OCI-LY7 (cell line): ENCODE measurements around the gene REST.

Experiments used
- CTCF ChIP-seq: fragments of 200-600 bp; sonication (generic); conservative IDR thresholded peaks from 2 replicates; pipeline ENCODE4 v1.5.1; 2014; ENCODE audit warnings: mild to moderate bottlenecking, antibody characterized with exemption, low read length, moderate library complexity, mixed read lengths
- EZH2phosphoT487 ChIP-seq: fragments of 200-600 bp; sonication (generic); IDR thresholded peaks from 2 replicates; pipeline ENCODE4 v1.6.1; 2018; ENCODE audit warnings: low read depth, borderline replicate concordance, mild to moderate bottlenecking, mixed run types, antibody characterized with exemption, low read length, moderate library complexity, mixed read lengths

GRCh38 chr4:56972389-56972788, 64.7 kb downstream of the REST start:
- TF ChIP-seq CTCF (no peak), EZH2phosphoT487 (no peak)
